HG02884 (cell line): ENCODE measurements around the gene RRAS.

Source experiments
- ATAC-seq: cut with Tn5 transposase; IDR thresholded peaks from one replicate; pipeline ENCODE4 v1.9.1; 2021; ENCODE audit warnings: mild to moderate bottlenecking, moderate library complexity; ENCODE audit not compliant: unreplicated experiment

RRAS gene

GRCh38 chr19:49596954-49597702 lies 42.8 kb downstream of the RRAS start:
- no peak for ATAC-seq

GRCh38 chr19:49596407-49596806 lies 43.5 kb downstream of the RRAS start:
- ATAC-seq = no peak

- no peak for ATAC-seq
Measured at GRCh38 chr19:49595819-49596404, 44.0 kb downstream of the RRAS start.

GRCh38 chr19:49594993-49595818 lies 44.7 kb downstream of the RRAS start:
- no peak for ATAC-seq

- no peak for ATAC-seq
Measured at GRCh38 chr19:49594157-49594992, 45.6 kb downstream of the RRAS start.

- no peak for ATAC-seq
Measured at GRCh38 chr19:49593233-49594113, 46.5 kb downstream of the RRAS start.

- ATAC-seq = no peak
Measured at GRCh38 chr19:49592486-49593232, 47.3 kb downstream of the RRAS start.

- ATAC-seq = no peak
Measured at GRCh38 chr19:49591731-49592485, 48.0 kb downstream of the RRAS start.

GRCh38 chr19:49590971-49591730 lies 48.8 kb downstream of the RRAS start, which contains the start of gene PRR12:
Gene PRR12, plus strand, starts transcription at chr19:49591182. Its CDS starts 473 bp downstream, at chr19:49591655.
- ATAC-seq = no peak

GRCh38 chr19:49590071-49590970 lies 49.6 kb downstream of the RRAS start:
- peak; percentile 46 for ATAC-seq

- no peak for ATAC-seq
Measured at GRCh38 chr19:49589502-49589905, 50.4 kb downstream of the RRAS start.

- ATAC-seq = no peak
Measured at GRCh38 chr19:49588365-49589122, 51.4 kb downstream of the RRAS start.

GRCh38 chr19:49587227-49587626 lies 52.7 kb downstream of the RRAS start:
- ATAC-seq = no peak
